HS-5 (cell line): Measurements from ENCODE around the gene STK25.
"Not testable (repeated sequence)": the region's sequence is repeated elsewhere in the genome, so short reads cannot be mapped to it uniquely, and the experiment has no call there.

Experiments
- DNase-seq: peaks from one replicate; pipeline ENCODE4 v3.0.0-alpha.2; 2012; ENCODE audit warnings: low read depth

STK25 gene

GRCh38 chr2:241463276-241464135 is 44.9 kb downstream of the STK25 start:
- no peak for DNase-seq

DNA sequence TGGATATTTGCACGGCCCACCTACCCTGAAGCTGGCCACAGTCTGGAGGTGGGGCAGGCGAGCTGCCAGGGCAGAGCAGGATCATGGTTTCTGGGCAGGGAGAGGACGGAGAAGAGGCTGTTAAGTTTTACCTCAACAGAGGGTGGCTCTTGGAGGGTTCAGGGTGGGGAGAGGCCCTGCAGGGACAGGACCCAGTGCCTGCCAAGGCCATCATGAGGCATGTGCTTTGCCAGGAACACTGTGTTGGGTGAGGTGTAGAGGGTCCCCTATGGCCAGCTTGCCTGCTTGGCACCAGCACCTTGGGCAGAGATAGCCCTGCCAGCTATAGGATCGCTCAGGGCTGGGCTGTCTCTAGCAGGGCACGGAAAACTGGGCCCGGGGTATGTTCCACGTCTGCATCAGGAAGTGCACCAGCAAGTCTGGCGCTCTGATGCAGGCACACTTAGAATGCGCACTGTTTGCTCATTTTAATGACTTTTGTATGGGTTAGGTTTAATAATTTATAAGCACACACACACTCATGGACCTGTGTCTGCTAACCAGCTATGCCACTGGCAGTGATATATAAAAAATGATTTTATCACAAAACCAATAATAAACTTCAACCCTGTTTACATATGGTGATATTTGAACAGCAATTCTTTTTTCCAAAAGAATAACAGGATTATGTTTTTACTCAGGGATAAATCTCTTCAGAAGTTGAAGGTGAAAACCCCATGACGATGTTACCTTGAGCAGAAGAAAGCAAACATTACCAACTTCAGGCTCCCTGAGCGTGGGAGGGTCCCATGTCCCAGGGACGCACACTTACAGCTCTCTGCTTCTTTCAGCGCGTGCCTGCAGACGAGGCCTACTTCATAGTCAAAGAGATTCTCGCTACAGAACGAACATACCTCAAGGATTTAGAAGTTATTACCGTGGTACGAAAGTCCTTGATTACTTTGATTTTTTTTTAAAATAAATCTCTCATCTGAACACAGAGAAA is 46.4 kb downstream of the STK25 start:
- DNase-seq, result no peak

- no peak for DNase-seq
Observed at GRCh38 chr2:241460631-241461030, 47.8 kb downstream of the STK25 start.

DNA sequence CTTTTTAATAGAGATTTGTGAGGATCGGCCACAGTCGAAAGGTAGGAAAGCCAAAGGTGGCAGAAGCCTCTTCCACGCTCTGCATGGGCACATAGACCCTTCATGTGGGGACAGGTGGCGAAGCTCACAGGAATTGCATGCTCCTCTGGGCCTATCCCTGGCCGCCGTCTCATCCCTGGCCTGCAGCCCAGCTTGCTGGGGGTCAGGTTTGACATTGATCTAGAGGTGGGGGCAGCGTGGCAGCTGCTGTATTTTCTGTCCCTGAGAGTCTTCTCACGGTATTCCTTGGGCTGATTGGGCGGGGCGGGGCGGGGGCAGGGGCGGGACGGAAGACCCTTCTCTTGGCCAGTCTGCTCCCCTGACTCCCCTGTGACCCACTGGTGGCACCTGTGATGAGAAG is 48.9 kb downstream of the STK25 start:
- DNase-seq, result no peak

GRCh38 chr2:241458687-241459086 is 49.7 kb downstream of the STK25 start:
- no peak for DNase-seq

DNA sequence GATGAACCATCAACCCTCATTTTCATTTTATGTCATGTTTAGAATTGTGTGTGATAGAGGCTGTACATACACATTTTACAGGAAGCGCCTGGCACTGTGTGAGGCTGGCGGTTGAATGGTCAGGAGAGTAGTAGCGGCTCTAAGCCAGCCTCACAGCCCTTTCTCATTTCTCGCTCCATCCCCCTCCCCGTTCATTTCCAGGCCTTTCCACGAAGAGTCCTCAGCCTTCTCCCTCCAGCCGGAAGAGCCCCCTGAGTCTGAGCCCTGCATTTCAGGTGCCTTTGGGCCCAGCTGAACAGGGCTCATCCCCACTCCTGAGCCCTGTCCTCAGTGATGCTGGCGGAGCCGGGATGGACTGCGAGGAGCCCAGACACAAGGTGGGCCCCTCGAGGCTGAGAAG is 51.8 kb downstream of the STK25 start:
- no peak for DNase-seq

DNA sequence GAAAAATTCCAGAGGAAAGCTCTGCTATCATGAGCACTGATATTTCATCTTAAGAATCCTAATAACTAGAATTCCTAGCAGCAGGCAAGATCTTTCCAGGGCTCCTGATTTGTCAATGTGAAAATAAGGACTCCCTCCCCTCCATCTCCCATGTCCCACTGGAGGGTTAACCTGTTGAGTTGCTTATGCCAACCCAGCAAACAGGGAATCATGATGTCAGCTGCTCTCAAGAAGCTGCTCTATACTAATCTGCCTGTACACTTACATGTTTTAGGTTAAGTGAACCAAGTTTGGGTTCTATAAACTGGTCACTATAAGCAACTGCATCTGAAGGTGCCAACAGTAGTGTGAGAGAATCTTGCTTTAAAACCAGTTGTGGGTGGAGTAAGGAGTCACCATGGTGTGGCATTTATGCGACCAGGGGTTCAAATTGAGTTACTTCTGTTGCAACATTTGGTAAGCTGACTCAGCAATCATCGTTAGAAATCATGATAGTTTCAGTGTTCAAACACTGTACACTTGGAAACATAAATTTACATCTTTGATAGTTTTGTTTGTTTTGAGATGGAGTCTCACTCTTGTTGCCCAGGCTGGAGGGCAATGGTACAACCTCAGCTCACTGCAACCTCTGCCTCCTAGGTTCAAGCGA is 53.4 kb downstream of the STK25 start:
- DNase-seq, result no peak

- not testable (repeated sequence) for DNase-seq
Observed at GRCh38 chr2:241453919-241454318, 54.5 kb downstream of the STK25 start.

- no peak for DNase-seq
Observed at GRCh38 chr2:241451840-241452506, 56.4 kb downstream of the STK25 start.

- DNase-seq, result not testable (repeated sequence)
Observed at GRCh38 chr2:241450092-241450491, 58.3 kb downstream of the STK25 start.

- no peak for DNase-seq
Observed at GRCh38 chr2:241445426-241445825, 63.0 kb downstream of the STK25 start.

DNA sequence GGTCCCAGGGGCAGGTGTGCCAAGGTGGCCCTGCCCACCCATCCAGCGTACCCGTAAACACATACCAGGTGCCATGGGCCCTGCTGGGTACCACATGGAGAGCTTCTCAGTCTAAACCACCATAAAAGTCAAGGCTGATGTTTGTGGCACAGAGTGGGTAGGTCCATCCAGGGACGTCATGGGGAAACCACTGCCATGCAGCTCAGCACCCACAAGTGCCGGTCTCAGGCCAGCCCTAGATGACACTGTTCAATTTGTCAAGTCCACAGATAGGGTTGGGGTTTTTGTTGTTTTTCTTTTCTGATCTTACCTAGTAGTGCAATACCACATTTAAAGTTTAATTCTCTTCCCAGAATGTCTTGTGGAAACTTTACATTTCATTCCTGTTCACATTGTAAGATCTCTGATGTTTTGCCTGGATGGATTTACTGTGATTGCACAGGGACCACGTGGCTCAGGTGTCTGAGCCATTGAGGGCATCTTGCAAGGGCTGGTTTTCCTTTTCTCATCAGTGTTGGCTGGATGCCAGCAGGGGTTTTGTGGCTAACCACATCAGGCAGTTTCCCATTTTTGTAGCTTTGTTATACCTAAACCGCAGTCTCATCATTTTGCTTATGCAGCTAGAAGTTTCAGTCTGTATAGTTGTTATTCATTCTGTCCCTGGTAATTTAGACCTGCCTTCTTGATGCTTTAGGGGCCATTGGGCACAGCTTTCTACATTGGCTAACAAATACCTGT is 64.7 kb downstream of the STK25 start:
- DNase-seq, result peak; percentile 19
